ENCODE measurements around the gene ARCN1. TPM values are rescaled to one million over a fixed set of nuclear protein-coding genes. Genes with fewer than 3 reads are reported as not detected.

ARCN1 gene
- total RNA-seq, 5 donors from 2014 or later (not counting 1 experiment from before 2014, with no cell fraction given): 80.6 to 117 (median 111) TPM

DNA sequence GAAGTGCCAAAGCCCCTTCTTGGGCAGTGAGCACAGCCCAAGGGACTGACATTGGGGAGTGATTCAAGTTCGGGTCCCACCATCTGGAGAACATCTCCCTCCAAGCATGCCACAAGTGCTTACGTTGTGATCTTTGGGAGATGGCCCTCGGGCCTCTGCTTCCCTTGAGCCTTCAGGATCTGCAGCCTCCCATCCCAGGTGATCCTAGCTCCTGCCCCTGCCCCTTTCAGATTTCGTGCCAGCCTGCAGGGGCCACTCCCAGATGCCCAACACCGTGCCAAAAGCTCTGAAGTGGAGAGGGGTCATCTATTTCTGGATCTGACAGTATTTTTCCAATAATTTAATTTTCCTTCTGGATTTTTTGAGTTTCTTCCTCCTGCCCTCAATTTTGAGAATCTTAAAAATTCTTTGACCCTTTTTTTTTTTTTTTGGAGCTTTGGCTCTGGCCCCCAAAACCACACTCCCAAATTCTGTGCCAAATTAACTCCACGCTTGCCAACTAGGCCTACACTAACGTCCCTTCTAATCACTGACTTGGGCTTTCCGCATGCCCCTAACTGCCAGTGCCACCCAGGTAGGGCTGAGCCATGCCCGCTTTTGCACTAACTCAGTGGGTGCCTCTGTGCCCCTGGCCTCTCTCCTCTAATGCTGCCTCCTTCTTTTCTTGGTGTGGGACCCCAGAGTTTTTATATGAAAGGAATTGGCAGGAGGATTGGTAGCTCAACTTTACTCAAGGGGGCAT lies 60.5 kb downstream of the ARCN1 start:
- no peak overlapping the region for H3K27ac Mint-ChIP-seq
- Histone ChIP-seq H3K27ac (ENCODE audit: low read length) (no peak overlapping the region), H3K4me1 (ENCODE audit: control insufficient read depth in 1 of 2, extremely low read depth in 1 of 2, insufficient read depth in 2 of 2, low read length in 2 of 2) (peaks cover 0 to 4% of the 10 kb centered on the region in 2 experiments), H3K9me3 (no peaks in the 10 kb centered on the region), H3K36me3 (ENCODE audit: control insufficient read depth in 2 of 2, extremely low read depth in 1 of 2, insufficient read depth in 1 of 2, low read length in 1 of 2) (no peaks in the 10 kb centered on the region), H3K4me3 (ENCODE audit: control insufficient read depth in 1 of 2, extremely low read depth in 1 of 2, low read length in 1 of 2) (no peak overlapping the region), H3K27me3 (replicated peaks in 1 of 2; ENCODE audit: control insufficient read depth in 2 of 2, extremely low read depth in 1 of 2, insufficient read depth in 2 of 2, low read length in 1 of 2) (peaks cover 0 to 23% of the 10 kb centered on the region in 2 experiments)
- no peak for ATAC-seq (replicated peaks in 1 of 4)
- H3K4me3 Mint-ChIP-seq: no peak overlapping the region
- H3K9me3 Mint-ChIP-seq: no peaks in the 10 kb centered on the region
- H3K4me1 Mint-ChIP-seq: peaks cover 0 to 4% (median 0%) of the 10 kb centered on the region in 3 donors
- ChIA-PET POLR2A (no interaction called here), CTCF (interaction anchor here in 1 of 2 donors (0.6 kb wide), 1 partner anchor 321 kb away, joined by 4 read pairs; no protein-coding TSS in a partner anchor)
- WGBS (ENCODE audit: insufficient coverage): 91% methylated on average over 4 of the region's 9 CpGs
- DNase-seq: no peak
- H3K27me3 Mint-ChIP-seq: peaks cover 1 to 3% of the 10 kb centered on the region in 2 donors
- no peaks in the 10 kb centered on the region for H3K36me3 Mint-ChIP-seq

- Histone ChIP-seq H3K27me3 (replicated peaks in 1 of 2; ENCODE audit: control insufficient read depth in 2 of 2, extremely low read depth in 1 of 2, insufficient read depth in 2 of 2, low read length in 1 of 2) (peaks cover 0 to 23% of the 10 kb centered on the region in 2 experiments), H3K4me3 (ENCODE audit: control insufficient read depth in 1 of 2, extremely low read depth in 1 of 2, low read length in 1 of 2) (no peak overlapping the region), H3K9me3 (no peaks in the 10 kb centered on the region), H3K4me1 (ENCODE audit: control insufficient read depth in 1 of 2, extremely low read depth in 1 of 2, insufficient read depth in 2 of 2, low read length in 2 of 2) (peaks cover 0 to 4% of the 10 kb centered on the region in 2 experiments), H3K36me3 (ENCODE audit: control insufficient read depth in 2 of 2, extremely low read depth in 1 of 2, insufficient read depth in 1 of 2, low read length in 1 of 2) (no peaks in the 10 kb centered on the region), H3K27ac (ENCODE audit: low read length) (no peak overlapping the region)
- H3K36me3 Mint-ChIP-seq: no peaks in the 10 kb centered on the region
- DNase-seq (no peak), ATAC-seq (replicated peaks in 1 of 4) (no peak)
- ChIA-PET POLR2A (no interaction called here), CTCF (interaction anchor here in 1 of 2 donors (0.6 kb wide), 1 partner anchor 321 kb away, joined by 4 read pairs; no protein-coding TSS in a partner anchor)
- no CpG with 5 or more reads among the region's 1 CpG for WGBS (ENCODE audit: insufficient coverage)
- H3K9me3 Mint-ChIP-seq: no peaks in the 10 kb centered on the region
- peaks cover 0 to 4% (median 0%) of the 10 kb centered on the region in 3 donors for H3K4me1 Mint-ChIP-seq
- no peak overlapping the region for H3K4me3 Mint-ChIP-seq
- peaks cover under 1 to 3% of the 10 kb centered on the region in 2 donors for H3K27me3 Mint-ChIP-seq
- H3K27ac Mint-ChIP-seq: no peak overlapping the region
Observed at GRCh38 chr11:118633319-118633690, 61.1 kb downstream of the ARCN1 start.

DNA sequence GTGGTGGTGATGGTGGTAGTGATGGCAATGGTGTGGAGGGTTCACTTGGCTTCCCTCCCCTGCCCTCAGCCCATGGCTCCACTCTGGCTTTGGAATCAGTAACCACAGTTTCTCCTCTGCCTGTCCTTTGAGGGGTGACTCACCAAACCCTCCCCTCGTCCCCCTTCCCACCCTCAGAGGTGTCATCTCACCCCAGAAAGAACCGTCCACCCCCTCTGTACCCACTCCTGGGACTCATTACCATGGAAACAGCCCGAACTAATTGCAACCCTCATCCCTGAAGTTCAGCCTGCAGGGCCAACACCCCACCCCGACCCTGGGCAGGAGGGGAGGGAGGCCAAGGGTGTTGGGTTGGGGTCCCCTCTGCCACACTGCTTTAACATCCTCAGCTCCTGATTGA lies 61.8 kb downstream of the ARCN1 start:
- ATAC-seq (replicated peaks in 1 of 4) (no peak), DNase-seq (no peak)
- Mint-ChIP-seq H3K36me3 (no peaks in the 10 kb centered on the region), H3K27ac (no peak overlapping the region), H3K9me3 (no peaks in the 10 kb centered on the region), H3K4me3 (no peak overlapping the region), H3K4me1 (peaks cover 0 to 4% (median 0%) of the 10 kb centered on the region in 3 donors), H3K27me3 (peaks cover 0 to 3% of the 10 kb centered on the region in 2 donors)
- Histone ChIP-seq H3K4me3 (ENCODE audit: control insufficient read depth in 1 of 2, extremely low read depth in 1 of 2, low read length in 1 of 2) (no peak overlapping the region), H3K4me1 (ENCODE audit: control insufficient read depth in 1 of 2, extremely low read depth in 1 of 2, insufficient read depth in 2 of 2, low read length in 2 of 2) (peaks cover 0 to 4% of the 10 kb centered on the region in 2 experiments), H3K27ac (ENCODE audit: low read length) (no peak overlapping the region), H3K36me3 (ENCODE audit: control insufficient read depth in 2 of 2, extremely low read depth in 1 of 2, insufficient read depth in 1 of 2, low read length in 1 of 2) (no peaks in the 10 kb centered on the region), H3K9me3 (no peaks in the 10 kb centered on the region), H3K27me3 (replicated peaks in 1 of 2; ENCODE audit: control insufficient read depth in 2 of 2, extremely low read depth in 1 of 2, insufficient read depth in 2 of 2, low read length in 1 of 2) (peaks cover 0 to 23% of the 10 kb centered on the region in 2 experiments)
- ChIA-PET POLR2A (no interaction called here), CTCF (no interaction called here)
- no CpG with 5 or more reads among the region's 4 CpGs for WGBS (ENCODE audit: insufficient coverage)

GRCh38 chr11:118634431-118635236 lies 62.4 kb downstream of the ARCN1 start:
- peak in 5 of 35 experiments; percentile 11 to 46 (median 15) for DNase-seq
- no peak overlapping the region for H3K27ac Mint-ChIP-seq

DNA sequence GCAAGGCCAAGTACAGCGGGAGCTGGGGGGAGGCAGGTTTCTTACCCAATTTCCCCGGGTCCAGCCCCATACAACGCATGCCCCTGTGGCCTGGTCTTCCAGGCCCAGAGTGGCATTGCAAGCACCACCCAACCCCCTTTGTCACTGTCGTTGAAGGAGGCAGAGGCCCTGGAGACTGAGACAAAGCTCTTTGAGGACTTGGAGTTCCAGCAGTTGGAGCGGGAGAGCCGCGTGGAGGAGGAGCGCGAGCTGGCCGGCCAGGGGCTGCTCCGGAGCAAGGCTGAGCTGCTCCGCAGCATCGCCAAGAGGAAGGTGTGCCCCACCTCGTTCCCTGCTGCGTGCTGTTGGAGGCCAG lies 63.0 kb downstream of the ARCN1 start:
- Mint-ChIP-seq H3K36me3 (no peaks in the 10 kb centered on the region), H3K9me3 (no peaks in the 10 kb centered on the region), H3K27me3 (peaks cover 0 to 3% of the 10 kb centered on the region in 2 donors), H3K4me3 (no peak overlapping the region), H3K27ac (no peak overlapping the region), H3K4me1 (peaks cover 0 to 4% (median 0%) of the 10 kb centered on the region in 3 donors)
- WGBS (ENCODE audit: insufficient coverage): 91% methylated on average over 14 of the region's 15 CpGs
- Histone ChIP-seq H3K27ac (ENCODE audit: low read length) (no peak overlapping the region), H3K4me1 (ENCODE audit: control insufficient read depth in 1 of 2, extremely low read depth in 1 of 2, insufficient read depth in 2 of 2, low read length in 2 of 2) (peaks cover 0 to 4% of the 10 kb centered on the region in 2 experiments), H3K4me3 (ENCODE audit: control insufficient read depth in 1 of 2, extremely low read depth in 1 of 2, low read length in 1 of 2) (no peak overlapping the region), H3K9me3 (no peaks in the 10 kb centered on the region), H3K27me3 (replicated peaks in 1 of 2; ENCODE audit: control insufficient read depth in 2 of 2, extremely low read depth in 1 of 2, insufficient read depth in 2 of 2, low read length in 1 of 2) (peaks cover 0 to 23% of the 10 kb centered on the region in 2 experiments), H3K36me3 (ENCODE audit: control insufficient read depth in 2 of 2, extremely low read depth in 1 of 2, insufficient read depth in 1 of 2, low read length in 1 of 2) (no peaks in the 10 kb centered on the region)
- ChIA-PET POLR2A (interaction anchor here in 1 of 2 donors (0.5 kb wide), 1 partner anchor 46 kb away, joined by 3 read pairs; no protein-coding TSS in a partner anchor), CTCF (interaction anchor here in 1 of 2 donors (0.7 kb wide), 1 partner anchor 9 kb away, joined by 3 read pairs; no protein-coding TSS in a partner anchor)
- DNase-seq (no peak), ATAC-seq (replicated peaks in 1 of 4) (no peak)

More at GRCh38 chr11:118634431-118635236, 62.4 kb downstream of the ARCN1 start:
- peaks cover 0 to 3% of the 10 kb centered on the region in 2 donors for H3K27me3 Mint-ChIP-seq
- H3K36me3 Mint-ChIP-seq: no peaks in the 10 kb centered on the region
- ChIA-PET POLR2A (interaction anchor here in 1 of 2 donors (0.6 kb wide), 1 partner anchor 421 kb away, joined by 3 read pairs; no protein-coding TSS in a partner anchor), CTCF (no interaction called here)
- H3K9me3 Mint-ChIP-seq: no peaks in the 10 kb centered on the region
- H3K4me3 ChIP-seq (ENCODE audit: control insufficient read depth in 1 of 2, extremely low read depth in 1 of 2, low read length in 1 of 2): no peak overlapping the region
- H3K27ac ChIP-seq (ENCODE audit: low read length): no peak overlapping the region
- H3K4me1 Mint-ChIP-seq: peaks cover 0 to 4% (median 0%) of the 10 kb centered on the region in 3 donors
- H3K4me3 Mint-ChIP-seq: no peak overlapping the region
- no peaks in the 10 kb centered on the region for H3K9me3 ChIP-seq
- H3K36me3 ChIP-seq (ENCODE audit: control insufficient read depth in 2 of 2, extremely low read depth in 1 of 2, insufficient read depth in 1 of 2, low read length in 1 of 2): no peaks in the 10 kb centered on the region
- ATAC-seq (replicated peaks in 1 of 4): peak in 3 of 4 experiments; percentile 68 to 73 (median 71)
- 73% methylated on average over 30 of the region's 41 CpGs for WGBS (ENCODE audit: insufficient coverage)
- peaks cover 0 to 23% of the 10 kb centered on the region in 2 experiments for H3K27me3 ChIP-seq (replicated peaks in 1 of 2; ENCODE audit: control insufficient read depth in 2 of 2, extremely low read depth in 1 of 2, insufficient read depth in 2 of 2, low read length in 1 of 2)
- peaks cover 0 to 4% of the 10 kb centered on the region in 2 experiments for H3K4me1 ChIP-seq (ENCODE audit: control insufficient read depth in 1 of 2, extremely low read depth in 1 of 2, insufficient read depth in 2 of 2, low read length in 2 of 2)

DNA sequence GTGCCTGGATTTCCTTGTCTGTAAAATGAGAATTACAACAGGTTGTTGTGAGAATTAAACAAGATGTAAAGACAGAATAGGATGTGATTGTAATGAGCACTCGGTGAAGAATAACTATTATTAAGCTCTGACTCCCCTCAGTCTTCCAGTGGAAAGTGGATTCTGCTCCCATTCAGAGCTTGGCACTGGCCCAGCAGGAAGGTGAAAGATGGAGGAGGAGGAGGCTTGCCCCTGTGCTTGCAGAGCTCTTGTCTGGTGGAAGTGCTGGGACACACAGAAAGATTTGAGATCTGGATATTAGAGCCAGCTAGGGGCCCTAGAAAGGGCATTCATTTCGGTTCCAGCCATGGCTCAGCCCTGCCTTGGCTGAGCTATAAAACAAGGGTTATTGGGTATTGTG lies 63.4 kb downstream of the ARCN1 start:
- H3K4me1 Mint-ChIP-seq: peaks cover 0 to 4% (median 0%) of the 10 kb centered on the region in 3 donors
- H3K27me3 Mint-ChIP-seq: peaks cover 0 to 3% of the 10 kb centered on the region in 2 donors
- no peaks in the 10 kb centered on the region for H3K36me3 Mint-ChIP-seq
- H3K27ac Mint-ChIP-seq: no peak overlapping the region
- H3K4me3 ChIP-seq (ENCODE audit: control insufficient read depth in 1 of 2, extremely low read depth in 1 of 2, low read length in 1 of 2): no peak overlapping the region
- H3K27me3 ChIP-seq (replicated peaks in 1 of 2; ENCODE audit: control insufficient read depth in 2 of 2, extremely low read depth in 1 of 2, insufficient read depth in 2 of 2, low read length in 1 of 2): peaks cover 0 to 23% of the 10 kb centered on the region in 2 experiments
- peaks cover 0 to 4% of the 10 kb centered on the region in 2 experiments for H3K4me1 ChIP-seq (ENCODE audit: control insufficient read depth in 1 of 2, extremely low read depth in 1 of 2, insufficient read depth in 2 of 2, low read length in 2 of 2)
- 90% methylated on average over 1 of the region's 2 CpGs for WGBS (ENCODE audit: insufficient coverage)
- DNase-seq: no peak
- POLR2A ChIA-PET: interaction anchor here in 1 of 2 donors (0.5 kb wide), 1 partner anchor 45 kb away, joined by 3 read pairs; no protein-coding TSS in a partner anchor
- H3K27ac ChIP-seq (ENCODE audit: low read length): no peak overlapping the region
- no peaks in the 10 kb centered on the region for H3K36me3 ChIP-seq (ENCODE audit: control insufficient read depth in 2 of 2, extremely low read depth in 1 of 2, insufficient read depth in 1 of 2, low read length in 1 of 2)
- H3K4me3 Mint-ChIP-seq: no peak overlapping the region
- H3K9me3 Mint-ChIP-seq: no peaks in the 10 kb centered on the region
- no peaks in the 10 kb centered on the region for H3K9me3 ChIP-seq
- no peak for ATAC-seq (replicated peaks in 1 of 4)
- CTCF ChIA-PET: interaction anchor here in 1 of 2 donors (0.7 kb wide), 1 partner anchor 9 kb away, joined by 3 read pairs; no protein-coding TSS in a partner anchor
